Omental fat pad (tissue), 4 donors: ENCODE results near the gene PROK1. TPM values are rescaled to one million over a fixed set of nuclear protein-coding genes. Genes with fewer than 3 reads are reported as not detected.

Experiments
- ATAC-seq: fragments of 150-250 bp; one replicate; pipeline ENCODE4 v1.9.1; 2016; ENCODE audit warnings: mild to moderate bottlenecking, moderate library complexity; ENCODE audit not compliant: low FRiP score
- DNase-seq: peaks from one replicate; pipeline ENCODE4 v3.0.0-alpha.2; 2019; ENCODE audit warnings: low spot score
- total RNA-seq, 4 donors: library from RNA; depleted of rRNA; stranded (reverse); fragments of >200 nt; gene quantifications; one replicate each; pipeline ENCODE4 v1.1.0, GENCODE V29; 2016
- TF ChIP-seq, protein P1 (sequence below), 3 donors: fragments of 450-650 bp; IDR thresholded peaks; one replicate each; pipeline ENCODE4 v1.5.1; 2016 to 2017; ENCODE audit warnings: antibody characterized with exemption in 3 of 3, mild to moderate bottlenecking in 3 of 3, moderate library complexity in 2 of 3

Gene PROK1
- total RNA-seq, 4 donors from 2014 or later = 0.50 to 74.1 (median 2.6) TPM

DNA sequence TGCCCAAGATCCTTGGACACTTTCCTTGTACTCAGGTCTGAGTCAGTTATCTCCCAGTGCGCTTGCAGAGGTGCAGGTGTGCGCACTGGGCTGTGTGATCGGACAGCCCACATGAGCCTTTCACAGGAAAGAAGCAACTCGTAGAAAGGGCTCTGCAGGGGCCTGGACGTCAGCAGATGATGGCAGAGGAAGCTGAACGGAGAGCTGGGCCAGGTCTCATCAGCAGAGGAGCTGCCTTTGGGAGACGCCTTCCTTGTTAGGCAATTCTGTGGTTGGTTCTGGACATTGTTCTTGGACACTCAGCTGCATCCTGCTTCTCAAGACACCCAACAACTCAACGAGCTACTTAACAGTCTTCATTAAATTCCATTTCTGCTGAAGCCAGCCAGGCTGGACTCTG is 7.5 kb upstream of the PROK1 start:
- TF ChIP-seq, protein P1, sequence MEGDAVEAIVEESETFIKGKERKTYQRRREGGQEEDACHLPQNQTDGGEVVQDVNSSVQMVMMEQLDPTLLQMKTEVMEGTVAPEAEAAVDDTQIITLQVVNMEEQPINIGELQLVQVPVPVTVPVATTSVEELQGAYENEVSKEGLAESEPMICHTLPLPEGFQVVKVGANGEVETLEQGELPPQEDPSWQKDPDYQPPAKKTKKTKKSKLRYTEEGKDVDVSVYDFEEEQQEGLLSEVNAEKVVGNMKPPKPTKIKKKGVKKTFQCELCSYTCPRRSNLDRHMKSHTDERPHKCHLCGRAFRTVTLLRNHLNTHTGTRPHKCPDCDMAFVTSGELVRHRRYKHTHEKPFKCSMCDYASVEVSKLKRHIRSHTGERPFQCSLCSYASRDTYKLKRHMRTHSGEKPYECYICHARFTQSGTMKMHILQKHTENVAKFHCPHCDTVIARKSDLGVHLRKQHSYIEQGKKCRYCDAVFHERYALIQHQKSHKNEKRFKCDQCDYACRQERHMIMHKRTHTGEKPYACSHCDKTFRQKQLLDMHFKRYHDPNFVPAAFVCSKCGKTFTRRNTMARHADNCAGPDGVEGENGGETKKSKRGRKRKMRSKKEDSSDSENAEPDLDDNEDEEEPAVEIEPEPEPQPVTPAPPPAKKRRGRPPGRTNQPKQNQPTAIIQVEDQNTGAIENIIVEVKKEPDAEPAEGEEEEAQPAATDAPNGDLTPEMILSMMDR (IDR thresholded peaks at IDR 0.05) = no peak
- DNase-seq (no peak), ATAC-seq (no peak)

- TF ChIP-seq, protein P1 (IDR thresholded peaks at IDR 0.05) = no peak
- no peak for ATAC-seq
- DNase-seq = no peak
These were observed 6.4 kb upstream of the PROK1 start for GRCh38 chr1:110444561-110444960.

GRCh38 chr1:110449661-110450651 is 993 bp upstream of the PROK1 start:
- no peak for DNase-seq
- no peak for ATAC-seq
- TF ChIP-seq, protein P1 (IDR thresholded peaks at IDR 0.05) = no peak

DNA sequence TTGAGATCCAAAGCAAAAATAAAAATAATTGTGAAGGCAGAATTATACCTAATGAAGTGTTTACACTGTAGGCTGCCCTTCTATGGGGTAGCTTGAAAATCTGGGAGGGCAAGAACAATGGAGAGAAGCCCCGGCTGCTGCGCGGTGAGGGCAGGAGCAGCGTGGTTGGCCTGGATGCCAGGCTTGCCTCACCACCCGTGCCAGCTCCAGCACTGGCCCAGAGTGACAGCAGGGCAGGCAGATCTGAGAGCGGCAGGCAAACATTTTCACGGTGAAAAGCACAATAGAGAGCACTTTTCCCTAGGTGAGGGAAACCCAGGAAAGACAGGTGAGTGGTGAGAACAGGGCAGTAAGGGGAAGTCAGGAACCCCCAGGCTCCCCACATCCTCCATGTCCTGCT is 1.4 kb downstream of the PROK1 start:
- DNase-seq (no peak), ATAC-seq (no peak)
- TF ChIP-seq, protein P1 (IDR thresholded peaks at IDR 0.05) = no peak

GRCh38 chr1:110453829-110454228 is 2.9 kb downstream of the PROK1 start:
- TF ChIP-seq, protein P1 (IDR thresholded peaks at IDR 0.05) = no peak
- DNase-seq (no peak), ATAC-seq (no peak)

GRCh38 chr1:110454328-110454727 is 3.4 kb downstream of the PROK1 start:
- ATAC-seq (no peak), DNase-seq (no peak)
- TF ChIP-seq, protein P1 (IDR thresholded peaks at IDR 0.05) = no peak

GRCh38 chr1:110455151-110455550 is 4.2 kb downstream of the PROK1 start:
- no peak for ATAC-seq
- no peak for DNase-seq
- TF ChIP-seq, protein P1 (IDR thresholded peaks at IDR 0.05) = no peak
